ENCODE data around the gene KRTCAP2.

KRTCAP2 gene

DNA sequence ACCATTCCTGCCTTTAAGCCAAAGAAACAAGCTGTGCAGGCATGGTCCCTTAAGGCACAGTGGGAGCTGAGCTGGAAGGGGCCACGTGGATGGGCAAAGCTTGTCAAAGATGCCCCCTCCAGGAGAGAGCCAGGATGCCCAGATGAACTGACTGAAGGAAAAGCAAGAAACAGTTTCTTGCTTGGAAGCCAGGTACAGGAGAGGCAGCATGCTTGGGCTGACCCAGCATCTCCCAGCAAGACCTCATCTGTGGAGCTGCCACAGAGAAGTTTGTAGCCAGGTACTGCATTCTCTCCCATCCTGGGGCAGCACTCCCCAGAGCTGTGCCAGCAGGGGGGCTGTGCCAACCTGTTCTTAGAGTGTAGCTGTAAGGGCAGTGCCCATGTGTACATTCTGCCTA lies 38.8 kb downstream of the KRTCAP2 start:
- no peak for DNase-seq (ENCODE audit: low spot score)

DNA sequence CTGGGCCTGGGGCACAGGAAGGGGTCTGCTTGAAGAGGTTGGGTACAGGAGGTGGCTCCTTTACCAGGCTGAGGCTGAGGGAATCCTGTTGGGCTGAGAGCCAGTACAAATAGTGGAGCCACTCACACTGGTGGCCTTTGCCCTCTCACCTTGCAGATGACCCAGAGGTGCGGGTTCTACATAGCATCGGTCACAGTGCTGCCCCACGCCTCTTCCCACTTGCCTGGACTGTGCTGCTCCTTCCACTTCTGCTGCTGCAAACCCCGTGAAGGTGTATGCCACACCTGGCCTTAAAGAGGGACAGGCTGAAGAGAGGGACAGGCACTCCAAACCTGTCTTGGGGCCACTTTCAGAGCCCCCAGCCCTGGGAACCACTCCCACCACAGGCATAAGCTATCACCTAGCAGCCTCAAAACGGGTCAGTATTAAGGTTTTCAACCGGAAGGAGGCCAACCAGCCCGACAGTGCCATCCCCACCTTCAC lies 39.3 kb downstream of the KRTCAP2 start:
- DNase-seq (ENCODE audit: low spot score), result no peak

DNA sequence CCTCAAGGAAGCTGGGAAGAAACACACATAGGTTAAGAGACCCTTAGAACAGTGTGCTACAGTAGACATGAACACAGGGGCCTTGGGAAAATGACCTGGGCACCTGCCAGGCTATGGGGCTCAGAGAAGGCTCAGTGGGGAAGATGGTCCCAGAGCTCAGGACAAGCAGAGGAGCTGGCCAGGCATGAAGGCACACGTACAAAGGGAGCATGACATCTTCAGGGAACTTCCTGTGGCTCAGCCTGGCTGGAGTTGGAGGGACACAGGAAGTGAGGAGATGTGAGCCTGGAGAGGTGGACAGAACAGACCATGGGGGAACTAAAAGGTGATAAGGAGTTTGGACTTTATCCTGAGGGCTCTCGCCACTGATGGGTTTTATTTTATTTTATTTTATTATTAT lies 41.2 kb downstream of the KRTCAP2 start:
- no peak for DNase-seq (ENCODE audit: low spot score)

DNA sequence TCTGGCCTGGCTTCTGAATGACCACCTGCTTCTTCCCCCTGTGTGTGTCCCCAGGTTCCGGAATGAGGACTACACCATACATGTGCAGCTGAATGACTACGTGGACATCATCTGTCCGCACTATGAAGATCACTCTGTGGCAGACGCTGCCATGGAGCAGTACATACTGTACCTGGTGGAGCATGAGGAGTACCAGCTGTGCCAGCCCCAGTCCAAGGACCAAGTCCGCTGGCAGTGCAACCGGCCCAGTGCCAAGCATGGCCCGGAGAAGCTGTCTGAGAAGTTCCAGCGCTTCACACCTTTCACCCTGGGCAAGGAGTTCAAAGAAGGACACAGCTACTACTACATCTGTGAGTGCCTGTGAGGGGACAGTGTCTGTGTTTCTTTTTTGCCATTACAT lies 41.8 kb downstream of the KRTCAP2 start:
- DNase-seq (ENCODE audit: low spot score), result no peak

GRCh38 chr1:155130272-155131006 lies 42.7 kb downstream of the KRTCAP2 start:
- DNase-seq (ENCODE audit: low spot score), result no peak

DNA sequence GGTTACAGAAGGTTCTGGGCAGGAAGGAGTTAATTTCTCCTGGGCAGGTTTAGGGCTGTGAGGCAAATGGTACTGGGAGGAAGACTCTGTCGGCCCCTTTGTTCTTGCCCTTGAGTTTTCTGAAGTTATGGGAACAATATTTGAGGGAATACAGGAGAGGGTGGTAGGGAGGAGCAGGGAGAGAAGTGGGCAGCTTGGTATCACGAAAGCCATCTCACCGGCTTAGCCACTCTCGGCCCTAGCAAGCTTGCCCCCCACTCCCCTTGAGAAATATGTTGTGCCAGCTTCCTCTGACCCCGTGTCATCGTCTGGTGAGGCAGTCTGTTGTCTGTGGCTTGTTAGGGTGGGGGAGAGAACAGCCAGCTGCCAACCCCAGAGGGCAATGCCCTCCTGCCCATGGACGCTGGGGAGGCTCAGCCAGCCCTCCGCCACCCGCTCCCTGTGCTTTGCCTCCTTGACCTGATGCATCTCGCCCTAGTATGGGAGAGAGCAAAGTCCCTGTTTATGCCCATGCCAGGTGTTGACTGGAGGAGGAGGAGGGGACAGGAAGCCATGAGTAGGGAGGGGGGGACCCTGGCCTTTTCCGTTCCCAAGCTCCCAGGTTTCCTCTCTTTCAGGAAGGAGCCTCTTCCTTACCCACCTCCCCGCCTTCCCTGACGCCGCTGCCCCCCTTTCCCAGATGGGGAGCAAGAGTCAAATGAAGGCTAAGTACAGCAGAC lies 44.2 kb downstream of the KRTCAP2 start:
- no peak for DNase-seq (ENCODE audit: low spot score)

GRCh38 chr1:155127967-155128754 lies 44.9 kb downstream of the KRTCAP2 start:
- no peak for DNase-seq (ENCODE audit: low spot score)

GRCh38 chr1:155127105-155127966 lies 45.8 kb downstream of the KRTCAP2 start, which contains the start of gene EFNA1:
Gene EFNA1 (plus strand): TSS chr1:155127876. CDS start chr1:155127978, 102 bp downstream.
- no peak for DNase-seq (ENCODE audit: low spot score)

DNA sequence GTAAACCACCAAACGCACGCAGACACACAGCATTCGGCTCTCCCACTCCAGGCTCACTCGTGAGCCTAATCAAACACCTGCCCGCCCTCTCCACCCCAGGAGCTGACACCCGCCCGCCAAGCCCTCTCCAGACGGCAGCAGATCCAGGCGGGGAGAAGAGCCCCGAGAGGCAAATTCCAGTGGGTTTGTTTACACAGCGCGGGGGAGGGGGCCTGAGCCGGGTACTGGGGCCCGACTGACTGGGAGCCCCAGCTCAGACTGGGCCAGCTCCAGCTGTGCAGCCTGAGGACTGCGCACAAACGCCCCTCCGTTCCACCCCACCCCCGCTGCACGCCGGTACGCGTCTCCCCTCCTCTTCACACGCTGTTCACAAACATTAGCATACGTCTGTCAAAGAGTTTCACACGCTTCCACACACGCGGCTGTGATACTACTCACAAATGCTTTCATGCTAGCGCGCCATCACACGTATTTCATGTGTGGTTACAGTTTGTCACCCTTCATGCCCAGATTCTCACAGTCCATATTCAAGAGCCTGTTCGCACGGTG lies 46.5 kb downstream of the KRTCAP2 start:
- no peak for DNase-seq (ENCODE audit: low spot score)

- DNase-seq (ENCODE audit: low spot score), result no peak
These were observed 47.1 kb downstream of the KRTCAP2 start for GRCh38 chr1:155125946-155126555.

GRCh38 chr1:155125511-155125945 lies 47.6 kb downstream of the KRTCAP2 start:
- DNase-seq (ENCODE audit: low spot score), result no peak

- no peak for DNase-seq (ENCODE audit: low spot score)
These were observed 48.3 kb downstream of the KRTCAP2 start for GRCh38 chr1:155124503-155125463.

GRCh38 chr1:155123801-155124200 lies 49.3 kb downstream of the KRTCAP2 start:
- DNase-seq (ENCODE audit: low spot score), result no peak

DNA sequence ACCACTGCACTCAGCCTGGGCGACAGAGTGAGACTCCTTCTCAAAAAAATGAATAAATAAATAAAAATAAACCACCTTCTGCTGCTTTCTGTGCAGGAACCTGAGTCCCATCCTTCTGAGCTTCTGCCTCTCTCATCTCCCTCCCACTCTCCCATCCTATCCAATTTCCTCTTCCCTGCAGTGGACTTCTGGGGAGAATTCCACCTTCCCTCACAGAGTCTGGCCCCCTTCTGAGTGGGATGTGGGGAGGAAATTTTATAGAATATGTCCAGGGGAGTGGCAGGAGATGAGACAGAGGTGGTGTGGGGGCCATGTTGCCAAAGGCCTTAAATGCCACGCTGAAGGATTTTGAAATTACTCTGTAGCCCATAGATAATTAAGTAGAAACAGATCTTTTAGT lies 50.8 kb downstream of the KRTCAP2 start:
- DNase-seq (ENCODE audit: low spot score), result no peak

DNA sequence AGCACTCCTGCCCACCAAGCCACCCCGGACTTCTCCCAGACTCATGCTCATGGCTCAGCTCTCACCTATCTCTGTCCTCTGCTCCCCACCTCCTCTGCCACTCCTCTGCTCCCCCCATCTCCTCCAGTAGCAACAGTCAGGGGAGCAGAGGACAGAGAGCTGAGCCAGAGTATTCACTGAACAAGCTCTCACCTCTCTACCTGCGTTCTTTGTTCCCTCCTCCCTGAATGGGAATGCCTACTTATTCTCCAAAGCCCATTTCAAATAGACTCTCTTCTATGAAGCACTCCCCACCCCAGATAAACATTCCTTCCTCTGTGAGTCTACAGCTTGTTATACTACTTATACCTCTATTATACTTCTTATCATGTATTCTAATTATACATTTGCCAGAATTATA lies 51.9 kb downstream of the KRTCAP2 start:
- no peak for DNase-seq (ENCODE audit: low spot score)

DNA sequence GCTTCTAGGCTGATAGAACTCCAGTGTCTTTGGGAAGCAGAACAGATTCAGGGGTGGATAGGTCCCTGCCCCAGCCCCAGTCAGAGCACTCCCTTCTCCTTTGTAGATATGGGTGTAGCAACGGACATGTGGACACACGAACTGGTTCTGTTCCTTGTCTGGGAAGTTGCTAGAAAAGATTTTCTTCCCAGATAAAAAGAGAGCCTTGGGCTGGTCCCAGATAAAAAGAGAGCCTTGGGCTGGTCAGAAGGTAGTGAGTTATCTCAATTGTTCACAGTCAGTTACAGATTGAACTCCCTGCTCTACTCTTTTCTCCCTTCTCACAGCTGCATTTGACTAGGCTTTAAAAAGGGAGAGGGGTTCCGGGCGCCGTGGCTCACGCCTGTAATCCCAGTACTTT lies 52.9 kb downstream of the KRTCAP2 start:
- no peak for DNase-seq (ENCODE audit: low spot score)
